GM12878 (cell line): Measurements from ENCODE around the gene MCM5. TPM values are rescaled to one million over a fixed set of nuclear protein-coding genes. Genes with fewer than 3 reads are reported as not detected.

Experiments
- ASH2L ChIP-seq: fragments of 300-600, 200-600 bp; sonication (generic); IDR thresholded peaks from 2 replicates; pipeline ENCODE4 v1.6.1; 2017; ENCODE audit warnings: low read depth, mild to moderate bottlenecking, borderline replicate concordance
- BCL11A ChIP-seq: IDR thresholded peaks from 2 replicates; pipeline ENCODE4 v1.6.1; 2011; ENCODE audit warnings: low read depth, low read length
- CHD4 ChIP-seq: fragments of 200-600 bp; sonication (generic); IDR thresholded peaks from 2 replicates; pipeline ENCODE4 v1.6.1; 2016; ENCODE audit warnings: mild to moderate bottlenecking
- CTCF ChIP-seq, 3 experiments: IDR thresholded peaks in 2 of 3; conservative IDR thresholded peaks in 1 of 3; 2 replicates each; pipeline ENCODE4 v1.5.1; 2011; ENCODE audit warnings: low read depth in 3 of 3, low read length in 3 of 3, mild to moderate bottlenecking in 3 of 3, control low read depth in 2 of 3, moderate library complexity in 2 of 3, inconsistent platforms in 1 of 3, mixed read lengths in 1 of 3; ENCODE audit not compliant: control insufficient read depth in 2 of 3, insufficient read depth in 1 of 3; ENCODE audit errors: extremely low read depth in 1 of 3
- FOXK2 ChIP-seq: fragments of 450-650 bp; IDR thresholded peaks from 2 replicates; pipeline ENCODE4 v1.6.1; 2017; ENCODE audit warnings: mild to moderate bottlenecking, moderate library complexity
- IKZF2 ChIP-seq, 2 experiments: fragments of 450-650 bp; IDR thresholded peaks; 2 replicates each; pipeline ENCODE4 v1.6.1; 2017; ENCODE audit warnings: mild to moderate bottlenecking in 2 of 2, moderate library complexity in 2 of 2
- IRF4 ChIP-seq: IDR thresholded peaks from 2 replicates; pipeline ENCODE4 v1.6.1; 2011; ENCODE audit warnings: low read depth, low read length
- JUNB ChIP-seq: IDR thresholded peaks from 2 replicates; pipeline ENCODE4 v1.6.1; 2016; ENCODE audit warnings: antibody characterized with exemption, mild to moderate bottlenecking
- MAX ChIP-seq: IDR thresholded peaks from 2 replicates; pipeline ENCODE4 v1.6.1; 2012; ENCODE audit warnings: low read depth, low read length, improper control_type of control experiment
- MLLT1 ChIP-seq: fragments of 450-650 bp; IDR thresholded peaks from 2 replicates; pipeline ENCODE4 v1.6.1; 2016; ENCODE audit warnings: mild to moderate bottlenecking
- NBN ChIP-seq: fragments of 450-650 bp; IDR thresholded peaks from 2 replicates; pipeline ENCODE4 v1.6.1; 2016
- NR2C1 ChIP-seq: fragments of 450-650 bp; IDR thresholded peaks from 2 replicates; pipeline ENCODE4 v1.6.1; 2017; ENCODE audit warnings: antibody characterized with exemption, mild to moderate bottlenecking, moderate library complexity
- PBX3 ChIP-seq: IDR thresholded peaks from 2 replicates; pipeline ENCODE4 v1.6.1; 2011; ENCODE audit warnings: mild to moderate bottlenecking, low read depth, low read length, moderate library complexity; ENCODE audit not compliant: insufficient replicate concordance
- RAD51 ChIP-seq: fragments of 450-650 bp; IDR thresholded peaks from 2 replicates; pipeline ENCODE4 v1.6.1; 2016; ENCODE audit warnings: moderate library complexity, mild to moderate bottlenecking, inconsistent platforms
- REST ChIP-seq: IDR thresholded peaks from 2 replicates; pipeline ENCODE4 v1.6.1; 2012; ENCODE audit warnings: mild to moderate bottlenecking, low read depth, low read length
- SIX5 ChIP-seq: IDR thresholded peaks from 2 replicates; pipeline ENCODE4 v1.6.1; 2011; ENCODE audit warnings: mild to moderate bottlenecking, low read depth, low read length, moderate library complexity; ENCODE audit not compliant: severe bottlenecking
- SPI1 ChIP-seq: IDR thresholded peaks from 2 replicates; pipeline ENCODE4 v1.6.1; 2011; ENCODE audit warnings: low read depth, mild to moderate bottlenecking, low read length, moderate library complexity, borderline replicate concordance; ENCODE audit not compliant: insufficient read depth
- TBL1XR1 ChIP-seq: IDR thresholded peaks from 2 replicates; pipeline ENCODE4 v1.6.1; 2012; ENCODE audit warnings: low read depth, low read length, improper control_type of control experiment
- TCF3 ChIP-seq: IDR thresholded peaks from 2 replicates; pipeline ENCODE4 v1.6.1; 2012; ENCODE audit warnings: low read depth, mild to moderate bottlenecking, low read length, borderline replicate concordance; ENCODE audit not compliant: insufficient read depth
- TCF7 ChIP-seq: IDR thresholded peaks from 2 replicates; pipeline ENCODE4 v1.6.1; 2014; ENCODE audit warnings: antibody characterized with exemption, borderline replicate concordance
- ZNF207 ChIP-seq: fragments of 450-650 bp; IDR thresholded peaks from 2 replicates; pipeline ENCODE4 v1.6.1; 2014; ENCODE audit warnings: antibody characterized with exemption, mild to moderate bottlenecking, borderline replicate concordance
- ZNF384 ChIP-seq: IDR thresholded peaks from 2 replicates; pipeline ENCODE4 v1.6.1; 2012; ENCODE audit warnings: low read depth, mild to moderate bottlenecking, low read length, improper control_type of control experiment, borderline replicate concordance
- polyA plus RNA-seq, 11 experiments: library from polyadenylated mRNA; depleted of rRNA in 4 of 11; unstranded in 6 of 11; stranded (reverse) in 5 of 11; fragments of >200 nt; fragmentation: Nextera tagmentation in 4 of 11; fragmentation: Illumina TruSeq in 1 of 11; extraction: Ambion mirVana in 4 of 11; extraction: Trizol in 1 of 11; gene quantifications; 1 replicate in 1 of 11; 2 replicates in 10 of 11; pipeline versions ENCODE4 v1.2.1 to v1.2.3, GENCODE V29; 2011 to 2016; ENCODE audit warnings: inconsistent platforms in 2 of 11, missing spikeins in 2 of 11, low read depth in 1 of 11
- total RNA-seq, 4 experiments: library from RNA; depleted of rRNA in 3 of 4; stranded (reverse); fragments of >200 nt in 3 of 4; fragmentation: Illumina TruSeq in 1 of 4; extraction: Trizol in 1 of 4; gene quantifications; 2 replicates each; pipeline versions ENCODE4 v1.2.1 to v1.2.3, GENCODE V29; 2013 to 2021

The MCM5 gene
- total and polyA plus RNA-seq, 10 of the 15 experiments (the other 5 are each of a cell fraction or from before 2014, with no cell fraction given): 14.1 to 360 (median 164) TPM

GRCh38 chr22:35376728-35377472 is 23.0 kb upstream of the MCM5 start (continued):
- TF ChIP-seq REST (no peak), ASH2L (0 out of 2 replicates have a peak, but pooled peaks have one; percentile 39), FOXK2 (peak; percentile 56), MLLT1 (0 out of 2 replicates have a peak, but pooled peaks have one; percentile 62), TBL1XR1 (peak; percentile 69; the same call in 1 of the 2 replicates), NR2C1 (peak; percentile 92), BCL11A (peak; percentile 83), ZNF384 (no peak), SIX5 (no peak), IKZF2 (IDR thresholded peaks at IDR 0.05) (peak; percentile 93 to 95), JUNB (no peak), ZNF207 (peak; percentile 36; the same call in 1 of the 2 replicates), NBN (peak; percentile 96), SPI1 (peak; percentile 99), CHD4 (no peak), RAD51 (no peak), PBX3 (no peak), IRF4 (peak; percentile 95), TCF7 (no peak), MAX (peak; percentile 15; the same call in 1 of the 2 replicates), CTCF (IDR thresholded peaks at IDR 0.05 in 2 of 3, conservative IDR thresholded peaks at IDR 0.05 in 1 of 3; ENCODE audit: control insufficient read depth in 2 of 3, extremely low read depth in 1 of 3, insufficient read depth in 1 of 3, low read depth in 3 of 3, low read length in 3 of 3) (no peak), TCF3 (0 out of 2 replicates have a peak, but pooled peaks have one; percentile 41)
